ENCODE data around the gene ZNF366.

DNA sequence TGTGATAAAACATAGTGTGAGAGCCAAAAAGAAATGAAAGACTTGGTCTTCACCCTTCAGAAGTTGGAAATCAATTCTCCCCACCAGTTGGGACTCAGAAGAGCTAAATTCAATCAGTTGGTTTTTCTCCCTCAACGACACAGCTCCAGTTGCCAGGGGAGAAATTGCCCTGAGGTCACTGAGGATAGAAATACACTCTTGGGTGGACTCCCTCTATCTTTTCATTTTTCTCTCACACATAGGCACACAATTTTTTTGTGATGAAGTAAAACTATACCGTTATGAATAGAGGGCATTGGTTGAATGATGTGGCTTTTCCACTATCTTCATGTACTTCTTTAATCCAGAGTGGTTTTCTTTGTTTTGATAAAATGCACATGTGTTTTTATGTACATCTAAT is 80.2 kb downstream of the ZNF366 start:
- TF ChIP-seq, protein P1, sequence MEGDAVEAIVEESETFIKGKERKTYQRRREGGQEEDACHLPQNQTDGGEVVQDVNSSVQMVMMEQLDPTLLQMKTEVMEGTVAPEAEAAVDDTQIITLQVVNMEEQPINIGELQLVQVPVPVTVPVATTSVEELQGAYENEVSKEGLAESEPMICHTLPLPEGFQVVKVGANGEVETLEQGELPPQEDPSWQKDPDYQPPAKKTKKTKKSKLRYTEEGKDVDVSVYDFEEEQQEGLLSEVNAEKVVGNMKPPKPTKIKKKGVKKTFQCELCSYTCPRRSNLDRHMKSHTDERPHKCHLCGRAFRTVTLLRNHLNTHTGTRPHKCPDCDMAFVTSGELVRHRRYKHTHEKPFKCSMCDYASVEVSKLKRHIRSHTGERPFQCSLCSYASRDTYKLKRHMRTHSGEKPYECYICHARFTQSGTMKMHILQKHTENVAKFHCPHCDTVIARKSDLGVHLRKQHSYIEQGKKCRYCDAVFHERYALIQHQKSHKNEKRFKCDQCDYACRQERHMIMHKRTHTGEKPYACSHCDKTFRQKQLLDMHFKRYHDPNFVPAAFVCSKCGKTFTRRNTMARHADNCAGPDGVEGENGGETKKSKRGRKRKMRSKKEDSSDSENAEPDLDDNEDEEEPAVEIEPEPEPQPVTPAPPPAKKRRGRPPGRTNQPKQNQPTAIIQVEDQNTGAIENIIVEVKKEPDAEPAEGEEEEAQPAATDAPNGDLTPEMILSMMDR (IDR thresholded peaks at IDR 0.05; ENCODE audit: insufficient read depth, low read length) = no peak
- no peak for TF ChIP-seq POLR2AphosphoS5 (IDR thresholded peaks at IDR 0.05; ENCODE audit: low read depth)
